GM12878 (cell line): ENCODE data around the gene DNMT3A. TPM values are rescaled to one million over a fixed set of nuclear protein-coding genes. Genes with fewer than 3 reads are reported as not detected.
A peak's percentile ranks its signal among the peaks of the same experiment; 100 is the strongest.

Experiments used
- ATAC-seq: fragments of 200-7000 bp; cut with Tn5 transposase; 3 replicates; pipeline ENCODE4 v1.9.1; 2020; ENCODE audit warnings: mild to moderate bottlenecking, moderate library complexity
- BruUV-seq: library from RNA; stranded (reverse); fragments of 400-500 nt; replicated peaks from 2 replicates; lab custom pipeline; 2021; lab: Mats Ljungman, UMichigan
- CTCF ChIA-PET: fragments of 300-600 bp; sonication (Branson Sonifier 250); formaldehyde crosslinking; extraction: SDS; loops from one replicate; lab custom pipeline; 2021; ENCODE audit warnings: inconsistent platforms; lab: Yijun Ruan, JAX
- POLR2A ChIA-PET: fragments of 350-600 bp; formaldehyde crosslinking; extraction: SDS; loops from one replicate; lab custom pipeline; 2021; ENCODE audit warnings: inconsistent platforms; lab: Charles Lee
- RAD21 ChIA-PET: fragments of 300-600 bp; sonication (Branson Sonifier 250); formaldehyde crosslinking; loops from one replicate; lab custom pipeline; 2023; ENCODE audit warnings: antibody characterized with exemption; ENCODE audit not compliant: unreplicated experiment; lab: Charles Lee
- SMC1A ChIA-PET: fragments of 300-600 bp; sonication (Branson Sonifier 250); formaldehyde crosslinking; loops from one replicate; lab custom pipeline; 2023; ENCODE audit not compliant: unreplicated experiment, uncharacterized antibody; lab: Charles Lee
- DNase-seq: peaks from one replicate; pipeline ENCODE4 v3.0.0-alpha.2; 2011; ENCODE audit warnings: low read depth, low spot score
- FAIRE-seq: peaks from 3 replicates; lab custom pipeline; 2011; peaks lifted over from hg19 to GRCh38; lab: Jason Lieb, UNC
- H2AFZ ChIP-seq: 2 replicates; pipeline ENCODE4 v1.6.0; 2011; ENCODE audit warnings: low read depth, low read length, control low read depth; ENCODE audit not compliant: control insufficient read depth
- H3K27ac ChIP-seq: 2 replicates; pipeline ENCODE4 v1.5.1; 2011; ENCODE audit warnings: control low read depth; ENCODE audit not compliant: control insufficient read depth, insufficient read depth
- H3K27me3 ChIP-seq, 2 experiments: replicated peaks in 1 of 2; 2 replicates each; pipeline versions ENCODE4 v1.6.0 to v1.6.1; 2011; ENCODE audit warnings: low read length in 1 of 2; ENCODE audit not compliant: control insufficient read depth in 2 of 2, insufficient read depth in 2 of 2
- H3K36me3 ChIP-seq, 2 experiments: 2 replicates each; pipeline ENCODE4 v1.5.1; 2011; ENCODE audit warnings: low read length in 1 of 2; ENCODE audit not compliant: control insufficient read depth in 2 of 2, insufficient read depth in 2 of 2
- H3K4me1 ChIP-seq: 2 replicates; pipeline ENCODE4 v1.6.1; 2011; ENCODE audit warnings: mild to moderate bottlenecking, low read length, moderate library complexity, mixed read lengths; ENCODE audit not compliant: control insufficient read depth, insufficient read depth
- H3K4me2 ChIP-seq: 2 replicates; pipeline ENCODE4 v1.6.0; 2011; ENCODE audit warnings: control low read depth; ENCODE audit not compliant: control insufficient read depth, insufficient read depth
- H3K4me3 ChIP-seq: fragments of 200-600 bp; sonication (generic); 2 replicates; pipeline ENCODE4 v1.5.1; 2016
- H3K79me2 ChIP-seq: 2 replicates; pipeline ENCODE4 v1.6.0; 2011; ENCODE audit warnings: low read length; ENCODE audit not compliant: control insufficient read depth, insufficient read depth
- H3K9ac ChIP-seq: 2 replicates; pipeline ENCODE4 v1.8.0; 2011; ENCODE audit warnings: low read length, control low read depth, mixed read lengths; ENCODE audit not compliant: control insufficient read depth, insufficient read depth
- H3K9me3 ChIP-seq: replicated peaks from 3 replicates; pipeline ENCODE4 v1.5.1; 2011; ENCODE audit warnings: mild to moderate bottlenecking, low read length; ENCODE audit not compliant: control insufficient read depth, insufficient read depth
- H4K20me1 ChIP-seq: 2 replicates; pipeline ENCODE4 v1.6.0; 2011; ENCODE audit not compliant: control insufficient read depth, insufficient read depth
- BMI1 ChIP-seq: fragments of 450-650 bp; IDR thresholded peaks from 2 replicates; pipeline ENCODE4 v1.6.1; 2016; ENCODE audit warnings: mild to moderate bottlenecking, moderate library complexity, borderline replicate concordance
- CREM ChIP-seq: IDR thresholded peaks from 2 replicates; pipeline ENCODE4 v1.6.1; 2014; ENCODE audit warnings: antibody characterized with exemption, low read depth
- LARP7 ChIP-seq: fragments of 450-650 bp; IDR thresholded peaks from 2 replicates; pipeline ENCODE4 v1.6.1; 2017; ENCODE audit warnings: mild to moderate bottlenecking
- MEF2B ChIP-seq: fragments of 450-650 bp; IDR thresholded peaks from 2 replicates; pipeline ENCODE4 v1.6.1; 2018; ENCODE audit warnings: mild to moderate bottlenecking, moderate library complexity; ENCODE audit not compliant: partially characterized antibody, poor library complexity, severe bottlenecking
- NFYA ChIP-seq: IDR thresholded peaks from 2 replicates; pipeline ENCODE4 v1.6.1; 2011; ENCODE audit warnings: low read depth, mild to moderate bottlenecking, low read length, improper control_type of control experiment, borderline replicate concordance
- RAD21 ChIP-seq: IDR thresholded peaks from 2 replicates; pipeline ENCODE4 v1.6.1; 2011; ENCODE audit warnings: mild to moderate bottlenecking, low read depth, low read length, moderate library complexity; ENCODE audit not compliant: insufficient read depth
- RCOR1 ChIP-seq: conservative IDR thresholded peaks from 2 replicates; pipeline ENCODE4 v1.6.1; 2012; ENCODE audit warnings: low read depth, low read length, improper control_type of control experiment
- SMAD1 ChIP-seq: fragments of 450-650 bp; IDR thresholded peaks from 2 replicates; pipeline ENCODE4 v1.6.1; 2018; ENCODE audit warnings: mild to moderate bottlenecking, low read depth; ENCODE audit not compliant: partially characterized antibody
- STAT1 ChIP-seq: fragments of 450-650 bp; conservative IDR thresholded peaks from 2 replicates; pipeline ENCODE4 v1.6.1; 2014; ENCODE audit warnings: antibody characterized with exemption, mild to moderate bottlenecking
- WGBS: methylation state at CpG from one replicate; pipeline ENCODE4 v1.1.6; 2016; ENCODE audit warnings: low lambda C conversion rate; ENCODE audit not compliant: insufficient replicate concordance, insufficient coverage; ENCODE audit errors: missing lambda C conversion rate; 5-methylcytosine and 5-hydroxymethylcytosine counted together
- in situ Hi-C: fragments of 300-500 bp; cut with MboI; formaldehyde crosslinking; loops from 9 replicates; pipeline ENCODE4 v1.14.3; 2018; ENCODE audit warnings: mixed read lengths
- intact Hi-C: fragments of 100-400 bp; cut with micrococcal nuclease; formaldehyde crosslinking; loops from one replicate; pipeline ENCODE4 v1.14.2; 2022; ENCODE audit not compliant: unreplicated experiment
- polyA plus RNA-seq, 11 experiments: library from polyadenylated mRNA; depleted of rRNA in 4 of 11; unstranded in 6 of 11; stranded (reverse) in 5 of 11; fragments of >200 nt; fragmentation: Nextera tagmentation in 4 of 11; fragmentation: Illumina TruSeq in 1 of 11; extraction: Ambion mirVana in 4 of 11; extraction: Trizol in 1 of 11; gene quantifications; 1 replicate in 1 of 11; 2 replicates in 10 of 11; pipeline versions ENCODE4 v1.2.1 to v1.2.3, GENCODE V29; 2011 to 2016; ENCODE audit warnings: inconsistent platforms in 2 of 11, missing spikeins in 2 of 11, low read depth in 1 of 11
- total RNA-seq, 4 experiments: library from RNA; depleted of rRNA in 3 of 4; stranded (reverse); fragments of >200 nt in 3 of 4; fragmentation: Illumina TruSeq in 1 of 4; extraction: Trizol in 1 of 4; gene quantifications; 2 replicates each; pipeline versions ENCODE4 v1.2.1 to v1.2.3, GENCODE V29; 2013 to 2021

DNMT3A gene
- total and polyA plus RNA-seq, 10 of the 15 experiments (the other 5 are each of a cell fraction or from before 2014, with no cell fraction given) = 7.4 to 51.6 (median 17.4) TPM

GRCh38 chr2:25363733-25364132, 22.0 kb upstream of the DNMT3A start:
- Histone ChIP-seq H3K4me3 (no peak overlapping the region), H3K27ac (no peak overlapping the region), H3K4me2 (peak overlapping the region; percentile 97; the same call in 1 of the 2 replicates)

GRCh38 chr2:25362434-25363145, 20.9 kb upstream of the DNMT3A start:
- Histone ChIP-seq H3K36me3 (no peaks in the 10 kb centered on the region), H3K27me3 (no peaks in the 10 kb centered on the region), H3K4me2 (peak overlapping the region; percentile 97), H2AFZ (peak overlapping the region; percentile 64), H3K27ac (peak overlapping the region; percentile 84), H3K9ac (peak overlapping the region; percentile 69), H3K79me2 (no peaks in the 10 kb centered on the region), H3K4me3 (peak overlapping the region; percentile 72), H3K4me1 (peaks cover 13% of the 10 kb centered on the region), H4K20me1 (no peaks in the 10 kb centered on the region), H3K9me3 (no peaks in the 10 kb centered on the region)
- no peak for FAIRE-seq
- peak; percentile 80 for DNase-seq
- intact Hi-C loops = loop anchor here (1.0 to 2.0 kb wide), 5 partner anchors 14 to 205 kb away; no protein-coding TSS in a partner anchor
- RAD21 ChIA-PET = interaction anchor here (0.6 to 2.6 kb wide), 33 partner anchors 9 to 387 kb away, joined by 3 to 59 read pairs (median 5); no protein-coding TSS in a partner anchor
- SMC1A ChIA-PET = interaction anchor here (0.8 to 3.1 kb wide), 40 partner anchors 9 to 240 kb away, joined by 3 to 39 read pairs (median 5); partner anchors contain the start of gene DNMT3A
- TSS peak; percentile 98 for BruUV-seq
- POLR2A ChIA-PET = interaction anchor here (0.5 to 3.2 kb wide), 35 partner anchors 9 to 570 kb away, joined by 3 to 40 read pairs (median 5); no protein-coding TSS in a partner anchor
- ATAC-seq = peak; percentile 92
- CTCF ChIA-PET = interaction anchor here (0.7 to 8.6 kb wide), 58 partner anchors 9 to 434 kb away, joined by 3 to 126 read pairs (median 5); partner anchors contain the start of genes DNMT3A, DTNB and POMC
- in situ Hi-C loops = no loop called here
- 1% methylated on average over 21 of the region's 21 CpGs for WGBS
- peak; percentile 70; the same call in 1 of the 2 replicates for TF ChIP-seq BMI1
- peak; percentile 81; the same call in 1 of the 2 replicates for TF ChIP-seq RCOR1
- TF ChIP-seq STAT1 = no peak
- peak; percentile 96 for TF ChIP-seq CREM
- peak; percentile 72 for TF ChIP-seq MEF2B
- TF ChIP-seq NFYA = no peak
- TF ChIP-seq SMAD1 = peak; percentile 11

More at GRCh38 chr2:25363733-25364132, 22.0 kb upstream of the DNMT3A start:
- RAD21 ChIA-PET = interaction anchor here (0.7 to 2.6 kb wide), 4 partner anchors 47 to 151 kb away, joined by 3 to 59 read pairs (median 4); no protein-coding TSS in a partner anchor
- Histone ChIP-seq H3K9me3 (no peaks in the 10 kb centered on the region), H3K27me3 (no peaks in the 10 kb centered on the region), H3K4me1 (peaks cover 13% of the 10 kb centered on the region), H2AFZ (no peak overlapping the region), H3K9ac (no peak overlapping the region), H3K79me2 (no peaks in the 10 kb centered on the region), H3K36me3 (no peaks in the 10 kb centered on the region), H4K20me1 (no peaks in the 10 kb centered on the region)
- POLR2A ChIA-PET = interaction anchor here (0.6 to 3.2 kb wide), 10 partner anchors 12 to 1424 kb away, joined by 3 to 37 read pairs (median 7); no protein-coding TSS in a partner anchor
- in situ Hi-C loops (no loop called here), intact Hi-C loops (loop anchor here (2.0 kb wide), 1 partner anchor 13 kb away; no protein-coding TSS in a partner anchor)
- no peak for FAIRE-seq
- SMC1A ChIA-PET = interaction anchor here (0.6 to 3.1 kb wide), 8 partner anchors 12 to 195 kb away, joined by 3 to 39 read pairs (median 8); no protein-coding TSS in a partner anchor
- ATAC-seq = no peak
- TF ChIP-seq LARP7 (0 out of 2 replicates have a peak, but pooled peaks have one; percentile 17), RAD21 (no peak)
- 87% methylated on average over 7 of the region's 7 CpGs for WGBS
- CTCF ChIA-PET = interaction anchor here (0.9 to 8.6 kb wide), 4 partner anchors 10 to 92 kb away, joined by 3 to 126 read pairs (median 3); no protein-coding TSS in a partner anchor
- DNase-seq = no peak
- BruUV-seq = no TSS peak
